A375 (cell line): ENCODE data around the gene GRHPR. TPM values are rescaled to one million over a fixed set of nuclear protein-coding genes. Genes with fewer than 3 reads are reported as not detected.

Experiments
- total RNA-seq: library from RNA; depleted of rRNA; stranded (reverse); fragments of >200 nt; shearing (Covaris generic); gene quantifications from 2 replicates; pipeline ENCODE4 v1.2.3, GENCODE V29; 2014; rRNA removed

The GRHPR gene
- total RNA-seq, result 149 and 174 TPM in 2 replicates

DNA sequence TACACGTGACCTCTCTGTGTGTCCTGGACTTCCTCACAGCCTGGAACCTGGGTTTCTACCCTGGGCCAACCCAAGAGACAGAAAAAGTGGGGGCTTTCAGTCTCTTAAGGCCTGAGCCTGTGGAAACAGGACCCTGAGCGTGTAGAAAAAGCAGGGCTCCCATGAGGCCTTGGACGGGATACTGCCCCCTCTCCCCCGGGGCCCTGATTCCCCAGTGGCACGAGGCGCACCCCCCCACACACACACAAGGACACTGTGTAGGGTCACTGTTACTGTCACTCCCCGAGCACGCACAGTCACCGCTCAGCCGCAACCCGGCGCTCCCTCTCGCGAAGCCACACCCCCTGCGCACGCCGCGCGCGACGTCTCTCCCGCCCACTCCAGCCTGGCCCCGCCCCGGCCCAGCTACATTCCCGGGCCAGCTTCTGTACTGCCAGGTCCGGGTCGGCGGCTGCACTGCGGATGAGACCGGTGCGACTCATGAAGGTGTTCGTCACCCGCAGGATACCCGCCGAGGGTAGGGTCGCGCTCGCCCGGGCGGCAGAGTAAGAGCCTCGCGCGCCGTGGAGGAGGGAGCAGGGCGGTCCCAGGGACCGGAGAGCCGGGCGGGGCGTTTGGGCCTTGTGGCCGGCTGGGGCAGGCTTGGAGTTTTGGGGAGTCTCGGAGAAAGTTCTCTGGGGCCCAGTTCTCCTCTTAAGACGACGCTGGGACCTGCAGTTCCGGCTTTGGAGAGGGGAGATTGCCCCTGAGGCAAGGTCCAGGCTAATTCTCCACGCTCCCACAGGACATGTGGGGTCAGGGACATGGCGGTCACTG, at the start of gene GRHPR:
Gene GRHPR (plus strand): TSS at position 408 of the 816 bp plus-strand sequence. CDS start 55 bp downstream, at position 463.

DNA sequence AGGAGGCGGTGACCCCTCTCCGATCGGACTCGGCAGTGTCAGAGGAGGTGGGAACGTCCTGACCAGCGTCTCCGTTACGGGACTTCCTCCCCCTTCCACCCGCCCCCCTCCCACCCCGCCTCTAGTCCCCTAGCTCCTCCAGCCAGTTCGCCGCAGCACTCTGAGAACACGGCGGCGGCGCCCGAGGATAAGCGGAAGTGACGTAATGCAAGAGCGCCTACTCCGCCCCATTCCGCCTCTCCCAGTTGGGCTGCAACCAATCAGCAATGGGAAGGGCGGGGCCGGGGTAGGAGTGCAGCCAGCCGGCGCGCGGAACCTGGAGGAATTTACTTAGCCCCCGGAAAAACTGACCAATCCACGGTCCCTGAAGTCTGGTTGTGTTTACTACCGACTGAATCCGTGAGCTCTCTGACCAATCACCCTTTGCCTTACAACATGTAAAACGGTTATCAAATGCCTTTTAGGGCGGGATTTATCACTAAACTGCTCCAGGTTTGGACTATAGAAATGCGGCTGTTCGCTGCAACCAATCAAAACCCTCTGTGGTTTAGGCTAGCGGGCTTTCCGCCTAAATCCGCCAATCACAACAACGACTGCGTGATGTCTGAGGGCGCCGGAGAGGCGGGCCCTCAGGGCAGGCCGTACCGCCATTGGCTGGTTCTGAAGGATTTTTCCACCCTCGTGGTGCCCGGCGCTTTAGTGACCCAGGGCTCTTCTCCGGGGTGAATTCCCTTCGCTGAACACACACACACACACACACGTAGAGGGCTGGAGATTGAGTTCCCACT, 42.9 kb downstream of the GRHPR start, which contains the start of gene ZBTB5:
Gene ZBTB5 (minus strand): TSS at position 202 of the 788 bp plus-strand sequence. CDS start 22,899 bp downstream, outside the sequence.

DNA sequence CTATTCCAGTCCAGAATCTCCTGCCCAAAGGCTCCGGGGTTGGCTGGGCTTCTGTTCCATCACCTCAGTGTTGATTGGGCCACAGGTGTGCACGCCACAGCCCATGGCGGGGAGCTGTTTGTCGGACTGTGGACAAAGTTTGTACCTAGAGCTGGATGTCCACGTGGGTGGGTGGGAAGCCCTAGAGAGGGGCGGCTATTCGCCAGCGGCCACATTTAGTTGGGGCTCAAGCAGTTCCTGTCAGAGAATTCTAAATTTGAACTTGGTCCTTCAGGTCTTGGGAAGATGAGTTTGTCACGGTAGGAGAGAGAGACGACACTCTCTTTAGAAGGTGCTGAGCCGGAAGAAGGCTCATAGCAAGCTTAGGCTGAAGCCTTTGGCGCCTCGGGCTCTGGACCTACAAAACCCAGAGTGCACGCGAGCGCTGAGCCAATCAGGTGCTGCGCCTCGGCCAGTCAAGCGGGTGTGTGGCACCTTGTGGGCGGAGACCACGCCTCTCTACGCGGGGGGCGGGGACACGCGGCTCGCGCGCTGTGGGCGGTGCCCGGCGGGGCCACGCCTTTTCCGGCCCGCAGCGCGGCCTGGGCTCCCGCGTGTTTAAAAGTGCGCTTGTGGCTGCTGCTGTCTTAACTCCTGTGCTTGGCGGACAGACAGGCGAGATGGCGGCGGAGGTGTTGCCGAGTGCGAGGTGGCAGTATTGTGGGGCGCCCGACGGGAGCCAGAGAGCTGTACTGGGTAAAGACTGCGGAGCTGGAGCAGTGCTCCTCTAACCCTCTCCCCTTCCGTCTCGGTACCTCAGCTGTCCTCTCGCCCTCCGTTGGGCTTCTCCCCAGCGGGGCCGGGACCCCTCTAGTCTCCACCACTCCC, 63.1 kb downstream of the GRHPR start, which contains the start of gene POLR1E:
Gene POLR1E (plus strand): TSS at position 560 of the 867 bp plus-strand sequence. CDS start 100 bp downstream, at position 660.

Other genes with a start within 250 kb of the GRHPR start
- gene ZBTB5, start 42.8 kb downstream of the GRHPR start, total RNA-seq, result 10.7 and 13.4 TPM in 2 replicates
- gene POLR1E, start 63.3 kb downstream of the GRHPR start, total RNA-seq, result 58.2 and 65.9 TPM in 2 replicates
- gene FBXO10, start 153.7 kb downstream of the GRHPR start, total RNA-seq, result 4.5 and 8.5 TPM in 2 replicates
- 449 and 470 TPM in 2 replicates for gene TOMM5, start 169.9 kb downstream of the GRHPR start, total RNA-seq
- not detected in 2 replicates for gene FRMPD1, start 228.3 kb downstream of the GRHPR start, total RNA-seq